K562 treated with DMSO at 1 percent for 24 hours (cell line): ENCODE measurements around the gene MYF5. TPM values are rescaled to one million over a fixed set of nuclear protein-coding genes. Genes with fewer than 3 reads are reported as not detected.

ENCODE experiments used
- total RNA-seq: library from RNA; unstranded; fragments of 300-600 nt; gene quantifications from 2 replicates; pipeline ENCODE4 v1.2.3, GENCODE V29; 2022; ENCODE audit warnings: low read depth; ENCODE audit not compliant: insufficient read depth

Gene MYF5
- total RNA-seq, result not detected in 2 replicates

GRCh38 chr12:80716696-80717469 is at the start of gene MYF5:
MYF5 (plus strand) TSS chr12:80716912; CDS start chr12:80717064, 152 bp downstream.

GRCh38 chr12:80707126-80707829 is 9.4 kb upstream of the MYF5 start, which contains the start of gene MYF6:
MYF6 (plus strand) TSS chr12:80707634; CDS start chr12:80707720, 86 bp downstream.

Other genes starting within 250 kb of the MYF5 start
- not detected in 2 replicates for gene MYF6, start 9.3 kb upstream of the MYF5 start, total RNA-seq
- not detected in 2 replicates for gene LIN7A, start 221.0 kb downstream of the MYF5 start, total RNA-seq